Upper lobe of left lung (tissue), 4 donors: ENCODE data around the gene C11orf16.

Experiments used
- EP300 ChIP-seq, 4 donors: sonication (generic); formaldehyde crosslinking; IDR thresholded peaks; one replicate each; pipeline ENCODE4 v1.5.1; 2017; ENCODE audit warnings: antibody characterized with exemption in 4 of 4, control low read depth in 2 of 4
- POLR2A ChIP-seq, 4 donors: fragments of 450-650 bp; IDR thresholded peaks; one replicate each; pipeline ENCODE4 v1.5.1; 2016 to 2017; ENCODE audit warnings: antibody characterized with exemption in 4 of 4, mild to moderate bottlenecking in 2 of 4
- POLR2AphosphoS5 ChIP-seq, 2 donors: sonication (generic); formaldehyde crosslinking; IDR thresholded peaks; one replicate each; pipeline ENCODE4 v1.5.1; 2017; ENCODE audit warnings: antibody characterized with exemption in 2 of 2
- TF ChIP-seq, protein P1 (sequence below), 6 experiments: fragments of 450-650 bp in 4 of 6; fragments of 200-600 bp in 2 of 6; sonication (generic) in 2 of 6; IDR thresholded peaks; one replicate each; pipeline ENCODE4 v1.5.1; 2016 to 2019; ENCODE audit warnings: antibody characterized with exemption in 6 of 6

DNA sequence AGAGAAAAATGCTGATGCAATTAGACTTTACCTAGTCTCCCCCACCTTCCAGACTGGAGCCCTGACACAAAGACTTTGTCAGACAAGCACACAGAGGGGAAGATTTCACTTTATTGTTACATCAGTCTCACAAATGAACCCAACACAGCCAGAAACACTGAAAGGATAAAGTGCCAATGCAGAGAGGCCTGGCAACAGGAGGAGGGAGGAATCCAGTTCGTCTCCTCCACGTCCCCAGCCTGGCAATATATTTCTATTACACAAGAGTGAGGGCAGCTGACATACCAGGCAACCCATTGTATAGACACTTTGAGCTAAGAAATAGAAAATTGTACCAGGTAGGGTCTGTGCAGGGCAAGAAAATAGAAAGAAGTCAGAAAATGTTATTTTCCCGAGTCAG lies 47.7 kb upstream of the C11orf16 start:
- TF ChIP-seq, protein P1, sequence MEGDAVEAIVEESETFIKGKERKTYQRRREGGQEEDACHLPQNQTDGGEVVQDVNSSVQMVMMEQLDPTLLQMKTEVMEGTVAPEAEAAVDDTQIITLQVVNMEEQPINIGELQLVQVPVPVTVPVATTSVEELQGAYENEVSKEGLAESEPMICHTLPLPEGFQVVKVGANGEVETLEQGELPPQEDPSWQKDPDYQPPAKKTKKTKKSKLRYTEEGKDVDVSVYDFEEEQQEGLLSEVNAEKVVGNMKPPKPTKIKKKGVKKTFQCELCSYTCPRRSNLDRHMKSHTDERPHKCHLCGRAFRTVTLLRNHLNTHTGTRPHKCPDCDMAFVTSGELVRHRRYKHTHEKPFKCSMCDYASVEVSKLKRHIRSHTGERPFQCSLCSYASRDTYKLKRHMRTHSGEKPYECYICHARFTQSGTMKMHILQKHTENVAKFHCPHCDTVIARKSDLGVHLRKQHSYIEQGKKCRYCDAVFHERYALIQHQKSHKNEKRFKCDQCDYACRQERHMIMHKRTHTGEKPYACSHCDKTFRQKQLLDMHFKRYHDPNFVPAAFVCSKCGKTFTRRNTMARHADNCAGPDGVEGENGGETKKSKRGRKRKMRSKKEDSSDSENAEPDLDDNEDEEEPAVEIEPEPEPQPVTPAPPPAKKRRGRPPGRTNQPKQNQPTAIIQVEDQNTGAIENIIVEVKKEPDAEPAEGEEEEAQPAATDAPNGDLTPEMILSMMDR (IDR thresholded peaks at IDR 0.05), result no peak
- TF ChIP-seq EP300 (IDR thresholded peaks at IDR 0.05), result no peak
- TF ChIP-seq POLR2A (IDR thresholded peaks at IDR 0.05), result no peak
- TF ChIP-seq POLR2AphosphoS5 (IDR thresholded peaks at IDR 0.05), result no peak
